ENCODE data around the gene NTHL1.

The NTHL1 gene

DNA sequence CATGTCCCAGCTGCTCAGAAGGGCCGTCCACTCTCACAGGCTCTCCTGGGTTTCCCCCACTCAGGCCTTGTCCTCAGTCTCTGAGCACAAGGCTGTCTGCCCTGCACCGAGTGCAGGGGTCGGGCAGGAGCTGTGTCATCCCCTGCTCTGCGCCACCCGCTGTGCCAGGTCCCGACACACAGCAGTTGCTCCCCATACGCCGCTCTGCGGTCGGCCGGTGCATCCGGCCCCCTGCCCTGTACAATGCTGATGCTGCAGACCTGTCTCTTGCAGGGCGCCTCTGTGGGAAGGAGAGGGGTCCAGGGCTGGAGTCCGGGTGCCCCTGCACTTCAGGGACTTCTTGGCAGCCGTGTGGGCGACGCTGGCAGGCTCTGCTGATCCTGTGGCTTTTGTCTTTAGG lies 6.3 kb upstream of the NTHL1 start (continued):
- TF ChIP-seq, protein P1, sequence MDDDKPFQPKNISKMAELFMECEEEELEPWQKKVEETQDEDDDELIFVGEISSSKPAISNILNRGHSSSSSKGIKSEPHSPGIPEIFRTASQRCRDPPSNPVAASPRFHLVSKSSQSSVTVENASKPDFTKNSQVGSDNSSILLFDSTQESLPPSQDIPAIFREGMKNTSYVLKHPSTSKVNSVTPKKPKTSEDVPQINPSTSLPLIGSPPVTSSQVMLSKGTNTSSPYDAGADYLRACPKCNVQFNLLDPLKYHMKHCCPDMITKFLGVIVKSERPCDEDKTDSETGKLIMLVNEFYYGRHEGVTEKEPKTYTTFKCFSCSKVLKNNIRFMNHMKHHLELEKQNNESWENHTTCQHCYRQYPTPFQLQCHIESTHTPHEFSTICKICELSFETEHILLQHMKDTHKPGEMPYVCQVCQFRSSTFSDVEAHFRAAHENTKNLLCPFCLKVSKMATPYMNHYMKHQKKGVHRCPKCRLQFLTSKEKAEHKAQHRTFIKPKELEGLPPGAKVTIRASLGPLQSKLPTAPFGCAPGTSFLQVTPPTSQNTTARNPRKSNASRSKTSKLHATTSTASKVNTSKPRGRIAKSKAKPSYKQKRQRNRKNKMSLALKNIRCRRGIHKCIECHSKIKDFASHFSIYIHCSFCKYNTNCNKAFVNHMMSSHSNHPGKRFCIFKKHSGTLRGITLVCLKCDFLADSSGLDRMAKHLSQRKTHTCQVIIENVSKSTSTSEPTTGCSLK (tag by site-specific recombination; IDR thresholded peaks at IDR 0.05): no peak
- no peak for TF ChIP-seq TRIM28 (IDR thresholded peaks at IDR 0.05; ENCODE audit: borderline replicate concordance, low read length)
- no peak for TF ChIP-seq ZNF600 (tag by site-specific recombination; IDR thresholded peaks at IDR 0.05)
- TF ChIP-seq, protein P2, sequence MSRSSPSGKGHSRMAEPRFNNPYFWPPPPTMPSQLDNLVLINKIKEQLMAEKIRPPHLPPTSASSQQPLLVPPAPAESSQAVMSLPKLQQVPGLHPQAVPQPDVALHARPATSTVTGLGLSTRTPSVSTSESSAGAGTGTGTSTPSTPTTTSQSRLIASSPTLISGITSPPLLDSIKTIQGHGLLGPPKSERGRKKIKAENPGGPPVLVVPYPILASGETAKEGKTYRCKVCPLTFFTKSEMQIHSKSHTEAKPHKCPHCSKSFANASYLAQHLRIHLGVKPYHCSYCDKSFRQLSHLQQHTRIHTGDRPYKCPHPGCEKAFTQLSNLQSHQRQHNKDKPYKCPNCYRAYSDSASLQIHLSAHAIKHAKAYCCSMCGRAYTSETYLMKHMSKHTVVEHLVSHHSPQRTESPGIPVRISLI (tag by site-specific recombination; IDR thresholded peaks at IDR 0.05): no peak
- no peak for TF ChIP-seq ZNF747 (tag by site-specific recombination; IDR thresholded peaks at IDR 0.05)
- TF ChIP-seq BCL11B (tag by site-specific recombination; IDR thresholded peaks at IDR 0.05; ENCODE audit: low read depth): no peak

DNA sequence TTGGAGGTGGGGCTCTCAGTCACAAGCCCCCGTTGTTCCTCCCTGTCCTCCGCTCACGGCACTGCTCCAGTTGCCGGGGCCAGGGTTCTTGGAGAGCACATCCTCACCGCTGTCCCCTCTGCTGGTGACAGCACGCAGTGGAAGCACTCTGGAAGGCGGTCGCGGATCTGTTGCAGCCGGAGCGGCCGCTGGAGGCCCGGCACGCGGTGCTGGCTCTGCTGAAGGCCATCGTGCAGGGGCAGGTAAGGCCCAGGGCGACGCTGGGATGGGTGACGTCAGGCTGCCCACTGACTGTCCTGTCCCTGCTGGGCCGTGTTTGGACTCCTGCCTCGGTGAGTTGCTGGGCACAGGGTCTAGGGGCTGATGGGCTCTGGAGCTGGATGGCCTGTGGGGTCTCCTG lies 5.6 kb upstream of the NTHL1 start:
- CTCF ChIA-PET: no interaction called here
- TF ChIP-seq ZNF175 (tag by site-specific recombination; IDR thresholded peaks at IDR 0.05) (no peak), ZNF423 (tag by site-specific recombination; IDR thresholded peaks at IDR 0.05) (no peak), ZNF404 (tag by site-specific recombination; IDR thresholded peaks at IDR 0.05) (no peak), ZNF302 (tag by site-specific recombination; IDR thresholded peaks at IDR 0.05; ENCODE audit: low read depth) (no peak), ZNF677 (tag by site-specific recombination; IDR thresholded peaks at IDR 0.05) (no peak), ZNF701 (tag by site-specific recombination; IDR thresholded peaks at IDR 0.05) (no peak), ZNF843 (tag by site-specific recombination; IDR thresholded peaks at IDR 0.05) (no peak), ZNF19 (tag by site-specific recombination; IDR thresholded peaks at IDR 0.05; ENCODE audit: low read depth) (no peak), KLF1 (tag by site-specific recombination; IDR thresholded peaks at IDR 0.05) (no peak), ZNF16 (tag by site-specific recombination; IDR thresholded peaks at IDR 0.05; ENCODE audit: low read depth) (no peak), ZNF10 (tag by site-specific recombination; IDR thresholded peaks at IDR 0.05) (no peak), ZNF610 (tag by site-specific recombination; IDR thresholded peaks at IDR 0.05; ENCODE audit: borderline replicate concordance) (no peak), ZNF155 (tag by site-specific recombination; IDR thresholded peaks at IDR 0.05) (no peak)
- TF ChIP-seq, protein P3, sequence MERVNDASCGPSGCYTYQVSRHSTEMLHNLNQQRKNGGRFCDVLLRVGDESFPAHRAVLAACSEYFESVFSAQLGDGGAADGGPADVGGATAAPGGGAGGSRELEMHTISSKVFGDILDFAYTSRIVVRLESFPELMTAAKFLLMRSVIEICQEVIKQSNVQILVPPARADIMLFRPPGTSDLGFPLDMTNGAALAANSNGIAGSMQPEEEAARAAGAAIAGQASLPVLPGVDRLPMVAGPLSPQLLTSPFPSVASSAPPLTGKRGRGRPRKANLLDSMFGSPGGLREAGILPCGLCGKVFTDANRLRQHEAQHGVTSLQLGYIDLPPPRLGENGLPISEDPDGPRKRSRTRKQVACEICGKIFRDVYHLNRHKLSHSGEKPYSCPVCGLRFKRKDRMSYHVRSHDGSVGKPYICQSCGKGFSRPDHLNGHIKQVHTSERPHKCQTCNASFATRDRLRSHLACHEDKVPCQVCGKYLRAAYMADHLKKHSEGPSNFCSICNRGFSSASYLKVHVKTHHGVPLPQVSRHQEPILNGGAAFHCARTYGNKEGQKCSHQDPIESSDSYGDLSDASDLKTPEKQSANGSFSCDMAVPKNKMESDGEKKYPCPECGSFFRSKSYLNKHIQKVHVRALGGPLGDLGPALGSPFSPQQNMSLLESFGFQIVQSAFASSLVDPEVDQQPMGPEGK (tag by site-specific recombination; IDR thresholded peaks at IDR 0.05): no peak
- TF ChIP-seq, protein P4, sequence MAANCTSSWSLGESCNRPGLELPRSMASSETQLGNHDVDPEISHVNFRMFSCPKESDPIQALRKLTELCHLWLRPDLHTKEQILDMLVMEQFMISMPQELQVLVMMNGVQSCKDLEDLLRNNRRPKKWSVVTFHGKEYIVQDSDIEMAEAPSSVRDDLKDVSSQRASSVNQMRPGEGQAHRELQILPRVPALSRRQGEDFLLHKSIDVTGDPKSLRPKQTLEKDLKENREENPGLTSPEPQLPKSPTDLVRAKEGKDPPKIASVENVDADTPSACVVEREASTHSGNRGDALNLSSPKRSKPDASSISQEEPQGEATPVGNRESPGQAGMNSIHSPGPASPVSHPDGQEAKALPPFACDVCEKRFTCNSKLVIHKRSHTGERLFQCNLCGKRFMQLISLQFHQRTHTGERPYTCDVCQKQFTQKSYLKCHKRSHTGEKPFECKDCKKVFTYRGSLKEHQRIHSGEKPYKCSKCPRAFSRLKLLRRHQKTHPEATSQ (tag by site-specific recombination; IDR thresholded peaks at IDR 0.05): no peak
- TF ChIP-seq, protein P5, sequence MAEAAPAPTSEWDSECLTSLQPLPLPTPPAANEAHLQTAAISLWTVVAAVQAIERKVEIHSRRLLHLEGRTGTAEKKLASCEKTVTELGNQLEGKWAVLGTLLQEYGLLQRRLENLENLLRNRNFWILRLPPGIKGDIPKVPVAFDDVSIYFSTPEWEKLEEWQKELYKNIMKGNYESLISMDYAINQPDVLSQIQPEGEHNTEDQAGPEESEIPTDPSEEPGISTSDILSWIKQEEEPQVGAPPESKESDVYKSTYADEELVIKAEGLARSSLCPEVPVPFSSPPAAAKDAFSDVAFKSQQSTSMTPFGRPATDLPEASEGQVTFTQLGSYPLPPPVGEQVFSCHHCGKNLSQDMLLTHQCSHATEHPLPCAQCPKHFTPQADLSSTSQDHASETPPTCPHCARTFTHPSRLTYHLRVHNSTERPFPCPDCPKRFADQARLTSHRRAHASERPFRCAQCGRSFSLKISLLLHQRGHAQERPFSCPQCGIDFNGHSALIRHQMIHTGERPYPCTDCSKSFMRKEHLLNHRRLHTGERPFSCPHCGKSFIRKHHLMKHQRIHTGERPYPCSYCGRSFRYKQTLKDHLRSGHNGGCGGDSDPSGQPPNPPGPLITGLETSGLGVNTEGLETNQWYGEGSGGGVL (tag by site-specific recombination; IDR thresholded peaks at IDR 0.05): no peak
- TF ChIP-seq, protein P6, sequence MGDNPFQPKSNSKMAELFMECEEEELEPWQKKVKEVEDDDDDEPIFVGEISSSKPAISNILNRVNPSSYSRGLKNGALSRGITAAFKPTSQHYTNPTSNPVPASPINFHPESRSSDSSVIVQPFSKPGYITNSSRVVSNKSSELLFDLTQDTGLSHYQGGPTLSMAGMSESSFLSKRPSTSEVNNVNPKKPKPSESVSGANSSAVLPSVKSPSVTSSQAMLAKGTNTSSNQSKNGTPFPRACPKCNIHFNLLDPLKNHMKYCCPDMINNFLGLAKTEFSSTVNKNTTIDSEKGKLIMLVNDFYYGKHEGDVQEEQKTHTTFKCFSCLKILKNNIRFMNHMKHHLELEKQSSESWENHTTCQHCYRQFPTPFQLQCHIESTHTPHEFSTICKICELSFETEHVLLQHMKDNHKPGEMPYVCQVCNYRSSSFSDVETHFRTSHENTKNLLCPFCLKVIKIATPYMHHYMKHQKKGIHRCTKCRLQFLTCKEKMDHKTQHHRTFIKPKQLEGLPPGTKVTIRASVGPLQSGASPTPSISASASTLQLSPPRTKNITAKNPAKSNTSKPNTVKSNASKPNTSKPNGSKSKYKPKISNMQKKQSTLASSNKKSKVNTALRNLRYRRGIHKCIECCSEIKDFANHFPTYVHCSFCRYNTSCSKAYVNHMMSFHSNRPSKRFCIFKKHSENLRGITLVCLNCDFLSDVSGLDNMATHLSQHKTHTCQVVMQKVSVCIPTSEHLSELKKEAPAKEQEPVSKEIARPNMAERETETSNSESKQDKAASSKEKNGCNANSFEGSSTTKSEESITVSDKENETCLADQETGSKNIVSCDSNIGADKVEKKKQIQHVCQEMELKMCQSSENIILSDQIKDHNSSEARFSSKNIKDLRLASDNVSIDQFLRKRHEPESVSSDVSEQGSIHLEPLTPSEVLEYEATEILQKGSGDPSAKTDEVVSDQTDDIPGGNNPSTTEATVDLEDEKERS (tag by site-specific recombination; IDR thresholded peaks at IDR 0.05): no peak
- TF ChIP-seq, protein P7, sequence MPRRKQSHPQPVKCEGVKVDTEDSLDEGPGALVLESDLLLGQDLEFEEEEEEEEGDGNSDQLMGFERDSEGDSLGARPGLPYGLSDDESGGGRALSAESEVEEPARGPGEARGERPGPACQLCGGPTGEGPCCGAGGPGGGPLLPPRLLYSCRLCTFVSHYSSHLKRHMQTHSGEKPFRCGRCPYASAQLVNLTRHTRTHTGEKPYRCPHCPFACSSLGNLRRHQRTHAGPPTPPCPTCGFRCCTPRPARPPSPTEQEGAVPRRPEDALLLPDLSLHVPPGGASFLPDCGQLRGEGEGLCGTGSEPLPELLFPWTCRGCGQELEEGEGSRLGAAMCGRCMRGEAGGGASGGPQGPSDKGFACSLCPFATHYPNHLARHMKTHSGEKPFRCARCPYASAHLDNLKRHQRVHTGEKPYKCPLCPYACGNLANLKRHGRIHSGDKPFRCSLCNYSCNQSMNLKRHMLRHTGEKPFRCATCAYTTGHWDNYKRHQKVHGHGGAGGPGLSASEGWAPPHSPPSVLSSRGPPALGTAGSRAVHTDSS (tag by site-specific recombination; IDR thresholded peaks at IDR 0.05): no peak

More for the DNA sequence above, 5.6 kb upstream of the NTHL1 start:
- Histone ChIP-seq H3K27ac (ENCODE audit: extremely low read depth, low read depth, low read length) (no peak overlapping the region), H3K9me3 (ENCODE audit: control insufficient read depth, insufficient read depth, low read depth, low read length) (no peaks in the 10 kb centered on the region), H3K4me3 (ENCODE audit: low read depth, low read length) (no peak overlapping the region), H3K4me1 (ENCODE audit: control insufficient read depth, insufficient read depth, low read length) (no peaks in the 10 kb centered on the region), H3K36me3 (ENCODE audit: control insufficient read depth in 2 of 2, insufficient read depth in 1 of 2, low read length in 2 of 2) (peaks cover 13 to 78% of the 10 kb centered on the region in 2 experiments; a peak in 2 of 3 replicates)
- POLR2A ChIA-PET: no interaction called here
